ENCODE measurements around the gene MPPED1. TPM values are rescaled to one million over a fixed set of nuclear protein-coding genes. Genes with fewer than 3 reads are reported as not detected.

Gene MPPED1
- total RNA-seq, 1 experiment from 2014 or later: not detected

- Mint-ChIP-seq H3K27me3 (ENCODE audit: insufficient read depth, unreplicated experiment) (peaks cover 73% of the 10 kb centered on the region), H3K9me3 (ENCODE audit: unreplicated experiment) (no peaks in the 10 kb centered on the region), H3K4me1 (ENCODE audit: insufficient read depth, unreplicated experiment) (no peaks in the 10 kb centered on the region), H3K36me3 (ENCODE audit: insufficient read depth, unreplicated experiment) (no peaks in the 10 kb centered on the region), H3K27ac (ENCODE audit: low read depth, unreplicated experiment) (no peak overlapping the region), H3K4me3 (ENCODE audit: unreplicated experiment) (no peak overlapping the region)
- CTCF ChIA-PET: no interaction called here
- POLR2A ChIA-PET: no interaction called here
- intact Hi-C loops (cut with micrococcal nuclease): no loop called here
- BruUV-seq (replicated peaks): no TSS peak
- TF ChIP-seq CTCF (IDR thresholded peaks at IDR 0.05; ENCODE audit: unreplicated experiment): no peak
- no peak for DNase-seq (ENCODE audit: unreplicated experiment)
Observed at GRCh38 chr22:43425976-43426785, 14.4 kb downstream of the MPPED1 start.

DNA sequence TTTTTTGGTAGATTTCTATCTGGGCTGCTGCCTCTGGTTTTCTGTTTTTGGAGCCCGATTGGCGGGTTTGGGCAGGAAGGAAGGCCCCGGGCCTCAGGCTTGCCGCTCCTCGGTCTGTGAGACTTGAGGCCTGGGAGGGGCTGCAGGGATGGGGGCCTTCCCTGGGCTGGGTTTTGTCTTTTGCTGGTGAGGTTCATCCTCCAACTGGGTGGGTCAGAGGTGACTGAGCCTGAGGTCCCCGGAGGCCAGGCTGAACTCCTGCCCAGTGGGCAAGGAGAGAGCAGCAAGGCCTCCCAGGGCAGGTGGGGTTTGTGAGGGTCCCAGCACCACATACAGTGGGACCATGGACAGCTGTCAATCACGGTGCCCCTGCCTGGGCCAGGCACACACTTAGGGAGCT lies 15.0 kb downstream of the MPPED1 start:
- Mint-ChIP-seq H3K4me3 (ENCODE audit: unreplicated experiment) (no peak overlapping the region), H3K36me3 (ENCODE audit: insufficient read depth, unreplicated experiment) (no peaks in the 10 kb centered on the region), H3K27me3 (ENCODE audit: insufficient read depth, unreplicated experiment) (peaks cover 73% of the 10 kb centered on the region), H3K9me3 (ENCODE audit: unreplicated experiment) (no peaks in the 10 kb centered on the region), H3K4me1 (ENCODE audit: insufficient read depth, unreplicated experiment) (no peaks in the 10 kb centered on the region), H3K27ac (ENCODE audit: low read depth, unreplicated experiment) (no peak overlapping the region)
- no peak for TF ChIP-seq CTCF (IDR thresholded peaks at IDR 0.05; ENCODE audit: unreplicated experiment)
- POLR2A ChIA-PET: no interaction called here
- BruUV-seq (replicated peaks): no TSS peak
- no peak for DNase-seq (ENCODE audit: unreplicated experiment)
- CTCF ChIA-PET: interaction anchor here (0.7 kb wide), 1 partner anchor 41 kb away, joined by 3 read pairs; no protein-coding TSS in a partner anchor
- intact Hi-C loops (cut with micrococcal nuclease): no loop called here

- POLR2A ChIA-PET: no interaction called here
- H3K36me3 Mint-ChIP-seq (ENCODE audit: insufficient read depth, unreplicated experiment): no peaks in the 10 kb centered on the region
- H3K4me1 Mint-ChIP-seq (ENCODE audit: insufficient read depth, unreplicated experiment): no peaks in the 10 kb centered on the region
- no peak for TF ChIP-seq CTCF (IDR thresholded peaks at IDR 0.05; ENCODE audit: unreplicated experiment)
- H3K27ac Mint-ChIP-seq (ENCODE audit: low read depth, unreplicated experiment): no peak overlapping the region
- no peaks in the 10 kb centered on the region for H3K9me3 Mint-ChIP-seq (ENCODE audit: unreplicated experiment)
- BruUV-seq (replicated peaks): no TSS peak
- CTCF ChIA-PET: interaction anchor here (0.7 kb wide), 1 partner anchor 41 kb away, joined by 3 read pairs; no protein-coding TSS in a partner anchor
- H3K4me3 Mint-ChIP-seq (ENCODE audit: unreplicated experiment): no peak overlapping the region
- no peak for DNase-seq (ENCODE audit: unreplicated experiment)
- H3K27me3 Mint-ChIP-seq (ENCODE audit: insufficient read depth, unreplicated experiment): peaks cover 73% of the 10 kb centered on the region
- intact Hi-C loops (cut with micrococcal nuclease): no loop called here
Observed at GRCh38 chr22:43427296-43428004, 15.6 kb downstream of the MPPED1 start.

DNA sequence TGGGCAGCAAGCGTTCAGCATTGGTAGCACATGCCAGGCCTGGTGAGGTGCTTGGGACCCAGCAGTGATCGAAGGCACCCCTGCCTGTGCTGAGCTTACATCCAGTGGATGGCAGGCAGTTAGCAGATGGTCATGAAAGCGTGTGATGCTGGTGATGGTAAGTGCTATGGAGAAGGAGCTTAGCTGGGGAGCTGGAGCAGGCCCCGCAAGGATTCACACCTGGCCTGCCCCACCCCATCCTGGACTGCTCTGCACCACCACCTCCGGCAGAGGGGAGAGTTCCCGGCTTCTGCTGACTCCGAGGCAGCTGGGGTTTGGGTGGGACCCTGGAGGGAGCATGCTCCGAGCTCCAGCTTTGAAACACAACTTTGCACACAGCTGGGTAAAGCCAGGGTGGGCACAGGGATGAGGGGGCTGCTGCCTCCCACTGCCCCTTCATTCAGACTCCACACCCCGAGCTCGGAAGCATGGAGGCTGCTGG lies 16.2 kb downstream of the MPPED1 start:
- no TSS peak for BruUV-seq (replicated peaks)
- no peak for TF ChIP-seq CTCF (IDR thresholded peaks at IDR 0.05; ENCODE audit: unreplicated experiment)
- no peak overlapping the region for H3K27ac Mint-ChIP-seq (ENCODE audit: low read depth, unreplicated experiment)
- no peak for DNase-seq (ENCODE audit: unreplicated experiment)
- no peaks in the 10 kb centered on the region for H3K9me3 Mint-ChIP-seq (ENCODE audit: unreplicated experiment)
- H3K4me1 Mint-ChIP-seq (ENCODE audit: insufficient read depth, unreplicated experiment): no peaks in the 10 kb centered on the region
- no peak overlapping the region for H3K4me3 Mint-ChIP-seq (ENCODE audit: unreplicated experiment)
- POLR2A ChIA-PET: no interaction called here
- H3K27me3 Mint-ChIP-seq (ENCODE audit: insufficient read depth, unreplicated experiment): peaks cover 73% of the 10 kb centered on the region
- intact Hi-C loops (cut with micrococcal nuclease): no loop called here
- H3K36me3 Mint-ChIP-seq (ENCODE audit: insufficient read depth, unreplicated experiment): no peaks in the 10 kb centered on the region
- CTCF ChIA-PET: no interaction called here

All from MCF 10A (cell line).